Ramos (cell line): Measurements from ENCODE around the gene CADM3.

Experiments
- in situ Hi-C: fragments of 300-500 bp; cut with MboI; formaldehyde crosslinking; loops from one replicate; pipeline ENCODE4 v1.14.3; 2022; ENCODE audit warnings: low sequenced_read_pairs; ENCODE audit not compliant: unreplicated experiment

The CADM3 gene

DNA sequence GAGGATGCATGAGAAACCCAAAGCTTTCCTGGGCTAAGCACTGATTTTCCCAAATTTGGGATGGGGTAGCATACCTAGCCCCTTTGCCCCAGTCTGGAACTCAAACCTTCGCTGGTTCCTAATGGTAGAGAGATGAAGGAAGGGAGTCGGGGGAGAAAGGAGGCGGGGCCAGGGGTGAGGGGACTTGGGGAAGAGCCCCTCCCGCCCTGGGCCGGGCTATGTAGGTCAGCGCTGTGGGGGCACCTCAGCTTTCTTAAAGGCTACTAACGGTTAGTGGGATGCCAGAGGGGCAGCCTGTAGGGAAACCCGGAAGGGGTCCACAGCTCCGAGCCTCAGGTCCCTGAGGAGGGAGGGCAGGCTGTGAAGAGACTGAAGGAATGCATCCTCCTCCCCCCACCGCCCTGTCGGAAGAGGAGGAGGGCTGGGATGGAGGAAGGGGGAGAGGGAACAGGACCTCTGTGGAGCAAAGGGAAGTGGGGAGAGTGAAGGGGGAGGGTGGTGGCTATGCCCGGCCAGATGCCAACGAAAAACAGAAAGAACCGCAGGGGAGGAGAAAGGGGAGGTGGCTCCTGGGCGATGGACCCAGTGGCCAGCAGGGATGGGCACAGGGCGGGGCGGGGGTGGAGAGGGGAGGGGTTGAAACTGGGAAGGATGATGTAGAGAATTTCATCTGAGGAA lies 1.3 kb downstream of the CADM3 start:
- in situ Hi-C loops = no loop called here

DNA sequence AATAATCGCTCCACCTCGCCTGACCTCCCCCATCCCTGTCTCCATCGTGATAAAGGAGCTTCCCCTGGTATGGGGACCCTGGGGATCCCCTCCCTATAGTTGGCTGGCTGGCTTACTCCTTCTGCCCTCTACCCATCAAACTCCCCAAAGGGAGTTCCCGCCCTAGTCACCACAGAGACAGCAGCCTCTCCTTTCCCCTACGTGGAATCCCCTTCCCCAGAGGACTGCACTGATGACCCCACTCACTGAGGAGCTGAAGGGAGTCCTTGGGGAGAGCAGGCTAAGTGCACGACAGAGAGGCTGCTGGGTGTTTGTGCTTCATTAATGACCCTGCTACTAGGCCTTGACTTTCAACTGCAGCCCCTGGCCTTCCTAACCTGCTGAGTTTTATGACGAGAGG lies 1.9 kb downstream of the CADM3 start:
- in situ Hi-C loops = no loop called here

DNA sequence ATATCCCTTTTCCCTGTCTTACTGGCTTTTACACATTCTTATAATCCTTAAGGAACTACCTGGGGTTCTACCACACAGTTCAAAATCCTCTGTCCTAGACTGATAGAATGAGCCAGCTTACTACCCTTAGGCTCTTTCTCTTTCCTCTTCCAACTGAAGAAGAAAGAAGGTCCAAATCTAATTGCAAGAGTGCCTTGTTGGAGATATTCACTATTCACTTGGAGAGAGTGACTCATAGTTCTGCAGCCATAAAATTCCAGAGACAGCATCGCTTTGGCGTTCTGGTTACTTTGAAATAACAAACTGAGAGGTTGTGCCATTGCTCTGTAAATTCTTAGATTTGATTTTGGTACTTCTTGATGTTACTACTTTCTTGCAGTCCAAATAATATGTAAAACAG lies 4.2 kb downstream of the CADM3 start:
- in situ Hi-C loops = no loop called here

DNA sequence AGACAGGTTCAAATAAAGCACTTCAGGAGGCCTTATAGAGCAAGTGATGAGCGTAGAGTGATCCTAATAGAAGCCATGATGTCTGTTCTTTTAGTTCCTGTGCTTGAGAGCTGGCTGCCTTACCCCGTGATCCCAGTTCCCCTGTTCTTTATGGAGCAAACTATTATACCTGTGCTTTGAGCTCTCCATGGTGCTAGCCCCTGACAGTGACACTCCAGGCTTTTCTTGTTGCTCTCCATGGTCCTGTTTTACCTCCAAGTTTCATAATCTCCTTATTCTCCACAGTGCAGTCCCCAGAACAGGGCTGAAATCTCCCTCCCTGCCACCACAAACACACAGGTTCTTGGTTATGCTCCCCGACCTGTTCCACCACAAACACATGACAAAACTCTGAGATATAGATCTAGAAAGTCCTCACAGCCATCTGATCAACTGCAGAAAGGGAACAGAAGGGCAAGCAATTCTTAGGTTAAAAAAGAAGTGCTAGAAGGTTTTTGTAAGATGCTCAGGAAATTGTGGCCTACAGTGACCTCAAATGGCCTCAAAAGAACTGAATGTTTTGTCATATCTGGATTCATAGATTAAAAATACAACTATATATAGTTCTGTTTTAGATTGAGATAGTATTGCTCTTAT lies 6.0 kb downstream of the CADM3 start:
- in situ Hi-C loops = no loop called here

DNA sequence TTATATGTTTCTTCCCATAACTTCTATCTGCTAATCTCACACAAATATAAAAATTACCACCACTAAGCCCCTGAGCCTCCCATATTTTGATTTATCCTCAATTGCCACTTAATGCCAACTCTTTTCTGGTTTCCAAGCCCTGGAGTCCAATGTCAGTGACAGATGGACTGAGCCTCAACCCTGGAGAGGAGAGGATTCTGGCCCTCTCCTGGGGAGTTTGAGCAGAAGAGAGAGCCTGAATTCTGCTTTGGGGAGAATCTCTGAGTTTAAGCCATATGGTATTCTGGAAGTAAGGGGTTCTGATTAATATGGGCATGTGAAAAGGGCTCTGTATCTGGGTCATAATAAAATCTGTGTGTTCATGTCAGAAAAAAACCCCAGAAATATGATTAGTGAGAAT lies 8.5 kb downstream of the CADM3 start:
- in situ Hi-C loops = no loop called here

DNA sequence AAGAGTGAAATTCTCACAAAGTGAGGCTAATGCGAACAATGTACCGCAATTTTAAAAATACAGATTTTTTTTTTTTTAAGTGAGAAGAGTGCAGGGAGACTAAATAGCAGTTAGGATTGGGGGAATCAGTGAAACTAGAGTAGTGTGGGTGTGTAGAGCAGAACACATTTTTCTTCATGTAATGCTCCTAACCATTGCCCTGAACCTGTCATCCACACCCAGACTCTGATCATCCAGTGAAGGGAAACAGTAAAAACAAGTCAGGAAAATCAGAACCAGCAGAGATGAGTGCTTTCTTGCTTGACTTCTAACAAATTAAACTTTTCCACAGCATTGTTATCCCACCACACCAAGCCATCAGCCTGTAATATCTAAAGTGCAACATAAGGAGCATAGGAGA lies 9.1 kb downstream of the CADM3 start:
- in situ Hi-C loops = no loop called here

DNA sequence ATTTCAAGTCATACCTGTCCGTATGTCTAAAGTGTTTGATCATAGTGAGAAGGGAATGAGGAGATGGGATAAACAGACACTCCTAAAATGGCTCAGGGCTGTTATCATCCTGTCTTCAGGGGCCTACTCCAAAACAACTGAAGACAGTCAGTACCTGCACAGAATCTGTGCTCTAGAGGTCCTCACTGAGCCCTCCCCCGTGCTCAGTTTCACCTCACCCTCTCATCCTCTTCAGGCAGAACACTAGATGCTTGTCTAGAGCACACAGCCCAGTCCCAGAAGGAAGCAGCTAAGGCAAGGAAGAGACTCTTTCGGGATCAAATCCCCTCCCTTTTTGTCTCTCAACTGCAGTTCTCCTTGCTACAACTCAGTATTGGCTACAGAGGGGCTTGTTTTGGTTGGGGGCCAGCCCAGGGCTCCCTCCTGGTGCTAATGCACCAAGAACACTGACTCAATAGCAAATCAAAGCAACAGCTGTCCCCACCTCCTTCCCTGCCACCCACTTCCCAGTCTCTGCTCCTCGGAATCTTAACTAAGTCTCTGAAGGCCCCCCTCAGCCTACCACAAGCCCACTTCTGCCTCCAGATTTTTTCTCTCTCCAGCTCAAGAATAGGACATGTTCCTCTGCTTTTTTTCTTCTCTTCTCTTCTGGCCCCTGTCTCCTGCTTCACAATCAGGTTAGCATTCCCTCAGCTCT lies 10.1 kb downstream of the CADM3 start:
- in situ Hi-C loops = no loop called here

DNA sequence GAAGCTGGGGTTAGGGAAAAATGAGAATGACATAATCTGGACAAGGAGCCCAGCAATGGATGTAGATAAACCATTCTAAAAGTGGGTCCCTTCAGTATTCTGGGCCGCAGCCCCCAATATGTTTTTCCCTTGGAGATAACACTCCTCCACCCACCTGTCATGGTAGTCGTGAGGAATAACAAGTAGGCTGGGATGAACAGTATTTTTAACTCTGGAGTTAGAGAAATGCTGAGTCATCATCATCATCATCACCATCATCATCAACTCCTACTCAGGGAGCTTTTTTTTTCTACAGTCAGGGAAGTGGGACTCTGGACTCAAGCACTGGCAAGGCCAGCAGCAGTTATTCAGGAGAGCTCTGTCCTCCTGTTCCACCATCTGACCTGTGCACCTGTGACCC lies 12.8 kb downstream of the CADM3 start:
- in situ Hi-C loops = no loop called here

DNA sequence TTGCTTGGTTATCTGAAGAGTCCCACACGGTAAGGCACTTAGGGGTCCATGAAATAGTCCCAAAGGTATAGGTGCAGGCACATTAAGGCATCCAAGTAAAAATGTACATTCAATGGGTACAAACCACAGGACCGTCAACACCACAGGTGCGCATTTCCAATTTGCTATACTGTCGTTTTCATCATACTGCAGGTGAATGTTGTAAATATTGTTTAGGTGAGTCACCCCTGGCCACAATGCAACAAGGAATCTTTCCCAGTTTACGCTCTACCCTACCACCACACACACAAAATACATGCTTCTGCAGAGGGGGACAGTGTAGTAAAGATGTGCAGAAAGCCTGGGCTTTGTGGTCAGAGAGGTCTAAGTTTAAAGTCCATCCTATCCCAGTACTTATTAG lies 13.7 kb downstream of the CADM3 start:
- in situ Hi-C loops = no loop called here

DNA sequence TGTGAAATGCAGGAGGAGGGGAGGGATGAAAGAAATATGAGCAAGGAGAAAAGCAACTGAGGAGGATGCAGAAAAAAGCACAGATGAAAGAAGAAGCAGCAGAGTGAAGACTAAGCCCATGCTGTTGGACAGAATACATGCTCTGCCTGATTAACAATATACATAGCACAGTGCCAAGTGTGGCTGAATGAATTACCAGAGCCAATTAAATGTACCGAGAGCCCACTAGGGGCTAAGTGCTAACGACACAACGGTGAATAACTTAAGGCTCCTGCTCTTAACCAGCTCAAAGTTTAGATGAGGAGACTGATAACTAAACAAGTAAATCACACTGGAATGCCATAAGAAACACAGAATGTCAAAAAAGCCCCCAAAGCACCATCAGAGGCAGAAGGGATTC lies 15.6 kb downstream of the CADM3 start:
- in situ Hi-C loops = no loop called here

DNA sequence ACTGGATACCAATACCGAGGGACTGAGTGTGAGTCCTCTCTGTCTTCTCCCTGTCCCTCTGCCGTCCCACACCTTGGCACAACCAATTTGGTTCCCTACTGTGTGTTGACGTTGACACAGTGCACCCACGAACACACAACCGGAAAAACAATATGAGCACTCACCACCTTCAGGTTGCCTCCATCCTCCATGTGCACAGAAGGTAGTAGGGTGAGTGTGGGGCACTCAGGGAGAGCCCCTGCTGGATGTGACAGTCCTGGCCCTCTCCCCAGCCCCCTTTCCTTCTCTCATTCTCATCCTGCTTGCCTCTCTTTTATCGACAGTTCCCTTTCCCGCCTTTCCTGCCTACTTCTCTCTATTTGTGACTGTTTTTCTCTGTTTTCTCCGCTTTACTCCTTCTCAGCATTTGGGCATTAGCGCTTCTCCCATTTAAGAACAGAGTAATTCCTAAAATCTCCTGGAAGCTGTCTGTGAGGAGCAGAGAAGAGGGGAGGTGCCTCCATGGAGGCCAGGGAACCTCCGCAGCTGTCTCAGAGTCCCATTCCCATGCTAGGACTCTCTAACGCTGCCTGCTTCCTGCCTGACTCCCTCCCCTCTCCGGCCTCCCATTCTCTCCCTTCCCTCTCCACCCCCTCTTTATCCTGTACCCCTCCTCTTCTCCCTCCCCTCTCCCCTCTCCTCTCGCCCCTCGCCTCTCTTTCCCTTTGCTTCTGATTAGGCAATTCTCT lies 16.4 kb downstream of the CADM3 start:
- in situ Hi-C loops = no loop called here

DNA sequence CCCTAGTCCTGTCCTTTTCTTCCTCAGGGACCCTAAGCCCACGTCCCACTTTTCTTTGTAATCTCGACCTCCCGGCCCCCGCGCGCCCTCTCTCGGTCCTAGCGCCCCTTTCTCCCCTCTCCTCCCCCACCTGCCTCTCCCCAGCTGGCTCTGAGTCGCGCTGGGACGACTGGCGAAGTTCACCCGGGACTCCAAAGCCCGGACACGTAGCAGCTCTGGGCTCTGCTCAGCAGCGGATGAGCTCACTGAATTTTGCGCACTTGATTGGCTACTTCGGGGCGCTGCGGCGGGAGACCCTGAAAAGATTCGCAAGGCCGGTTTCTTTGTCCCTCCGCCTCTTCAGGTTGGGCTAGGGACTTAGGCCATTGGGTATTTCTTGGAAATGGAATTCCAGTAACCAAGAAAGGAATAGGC lies 17.0 kb downstream of the CADM3 start:
- in situ Hi-C loops = no loop called here

DNA sequence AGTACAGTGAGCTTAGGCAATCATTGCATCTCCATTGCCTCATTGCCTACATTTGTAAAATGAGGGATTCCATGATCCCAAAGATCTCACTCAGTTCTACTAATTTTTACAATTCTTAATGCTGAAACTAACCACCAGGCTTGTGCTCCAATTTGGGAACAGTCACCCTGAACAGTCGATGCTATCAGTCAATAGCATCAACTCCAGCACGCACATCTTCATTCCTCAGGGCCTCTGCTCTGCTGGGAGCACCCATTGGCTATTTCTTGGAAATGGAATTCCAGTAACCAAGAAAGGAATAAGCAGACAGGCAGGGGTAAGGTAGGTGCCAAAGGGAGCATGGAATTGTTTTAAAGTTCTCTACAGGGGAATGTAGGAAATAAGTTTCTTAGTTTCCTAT lies 19.0 kb downstream of the CADM3 start:
- in situ Hi-C loops = no loop called here

DNA sequence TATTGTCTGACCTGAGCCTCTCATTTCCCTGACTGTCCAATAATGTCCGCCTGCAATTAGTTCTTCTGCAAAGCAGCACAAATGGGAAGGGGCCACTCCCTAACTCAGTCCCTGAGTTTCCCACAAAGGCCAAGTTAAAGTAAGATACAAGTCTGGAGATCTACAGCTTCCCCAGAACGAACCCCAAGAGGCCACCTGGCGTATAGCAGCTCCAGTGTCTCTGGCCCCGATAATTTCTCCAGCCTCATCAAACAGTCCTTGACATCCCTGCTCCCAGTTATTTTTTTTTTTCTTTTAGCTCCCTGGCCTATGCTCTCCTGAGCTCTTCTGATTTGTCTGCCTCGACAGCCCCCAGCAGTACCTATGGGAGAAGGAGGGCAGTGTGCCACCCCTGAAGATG lies 25.1 kb downstream of the CADM3 start:
- in situ Hi-C loops = no loop called here

DNA sequence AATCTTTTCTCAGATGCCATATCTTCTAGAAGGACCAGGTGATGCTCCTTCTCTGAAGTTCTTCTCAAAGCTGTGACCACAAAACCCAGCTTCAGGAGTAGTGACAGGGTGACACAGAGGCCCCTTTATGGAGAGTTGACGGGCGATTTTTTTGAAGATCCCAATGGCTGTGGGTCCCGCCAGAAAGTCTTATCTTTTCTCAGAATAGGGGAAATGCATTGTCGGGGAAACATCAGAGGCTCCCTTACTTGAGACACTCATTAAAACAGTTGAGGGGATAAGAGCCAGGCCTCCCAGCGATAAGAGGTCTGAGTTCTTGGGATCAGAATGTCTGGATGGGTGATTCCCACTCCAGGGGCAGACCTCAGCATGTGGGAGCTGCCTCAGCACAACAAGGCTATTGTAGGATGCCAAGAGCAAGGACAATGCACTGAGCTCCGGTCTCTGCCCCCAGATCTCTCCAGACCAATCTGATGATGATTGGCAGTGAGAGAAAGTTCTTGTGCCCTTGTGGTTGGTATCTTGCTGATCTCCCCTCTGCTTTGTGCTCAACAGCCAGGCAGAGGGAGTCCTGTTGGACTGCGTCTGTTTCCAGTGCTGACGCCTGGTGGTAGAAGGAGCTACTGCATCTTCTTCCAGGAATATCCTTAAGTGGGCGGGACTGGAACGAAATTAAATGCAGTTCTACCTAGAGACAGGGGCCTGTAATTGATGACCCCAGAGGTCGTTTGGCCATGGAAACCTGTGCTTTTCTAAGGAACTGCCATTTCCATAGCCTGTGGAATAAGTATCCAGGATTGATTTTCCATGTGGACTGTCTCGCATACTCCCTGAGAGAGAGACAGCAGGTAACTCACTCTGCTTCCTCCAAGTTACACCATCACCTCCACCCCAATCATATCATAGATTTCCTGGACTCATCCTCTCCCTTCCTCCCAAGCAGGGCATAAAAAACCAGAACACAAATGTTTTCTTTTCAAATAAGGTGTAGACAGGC lies 26.4 kb downstream of the CADM3 start:
- in situ Hi-C loops = no loop called here

DNA sequence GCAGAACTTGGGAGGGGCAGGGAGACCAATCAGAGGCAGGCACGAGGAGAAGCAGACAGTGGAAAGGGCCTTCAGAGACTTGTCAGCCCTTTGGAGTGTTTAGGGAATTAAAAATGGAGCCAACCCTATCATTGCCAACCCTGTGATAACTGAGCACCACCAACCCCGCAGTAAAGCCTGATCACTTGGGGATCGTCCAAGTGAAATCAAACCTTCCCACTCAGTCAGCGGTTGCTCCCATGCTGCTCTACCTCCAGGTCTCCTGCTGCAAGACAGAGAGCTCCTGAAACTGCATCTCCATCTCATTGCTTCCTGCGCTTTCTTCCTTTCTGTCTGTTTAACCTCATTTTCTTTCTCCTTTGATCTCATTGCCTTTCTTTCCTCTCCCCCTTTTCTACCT lies 28.5 kb downstream of the CADM3 start:
- in situ Hi-C loops = no loop called here

DNA sequence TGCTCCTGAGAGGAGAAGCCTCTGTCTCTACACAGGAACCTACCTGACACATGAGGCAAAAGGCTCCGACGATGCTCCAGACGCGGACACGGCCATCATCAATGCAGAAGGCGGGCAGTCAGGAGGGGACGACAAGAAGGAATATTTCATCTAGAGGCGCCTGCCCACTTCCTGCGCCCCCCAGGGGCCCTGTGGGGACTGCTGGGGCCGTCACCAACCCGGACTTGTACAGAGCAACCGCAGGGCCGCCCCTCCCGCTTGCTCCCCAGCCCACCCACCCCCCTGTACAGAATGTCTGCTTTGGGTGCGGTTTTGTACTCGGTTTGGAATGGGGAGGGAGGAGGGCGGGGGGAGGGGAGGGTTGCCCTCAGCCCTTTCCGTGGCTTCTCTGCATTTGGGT lies 29.4 kb downstream of the CADM3 start:
- in situ Hi-C loops = no loop called here

DNA sequence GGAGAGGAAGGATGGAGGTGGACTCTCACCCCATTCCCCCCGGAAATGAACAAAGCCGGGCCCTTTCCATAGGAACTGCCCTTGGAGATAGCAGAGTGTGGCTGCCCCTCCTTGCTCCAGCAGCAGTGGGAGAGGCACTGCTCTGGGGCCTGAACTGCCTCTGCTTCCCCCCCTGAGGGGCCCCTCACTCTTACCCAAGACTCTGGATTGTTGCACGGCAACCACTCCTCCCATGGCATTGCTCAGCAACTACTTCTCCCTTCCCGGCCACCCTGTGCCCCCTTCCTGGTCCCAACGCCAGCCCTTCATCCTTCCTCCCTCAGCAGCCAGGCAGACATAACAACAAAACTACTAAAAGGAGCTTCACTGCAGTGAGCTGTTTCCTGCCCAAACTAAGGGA lies 30.2 kb downstream of the CADM3 start:
- in situ Hi-C loops = no loop called here

DNA sequence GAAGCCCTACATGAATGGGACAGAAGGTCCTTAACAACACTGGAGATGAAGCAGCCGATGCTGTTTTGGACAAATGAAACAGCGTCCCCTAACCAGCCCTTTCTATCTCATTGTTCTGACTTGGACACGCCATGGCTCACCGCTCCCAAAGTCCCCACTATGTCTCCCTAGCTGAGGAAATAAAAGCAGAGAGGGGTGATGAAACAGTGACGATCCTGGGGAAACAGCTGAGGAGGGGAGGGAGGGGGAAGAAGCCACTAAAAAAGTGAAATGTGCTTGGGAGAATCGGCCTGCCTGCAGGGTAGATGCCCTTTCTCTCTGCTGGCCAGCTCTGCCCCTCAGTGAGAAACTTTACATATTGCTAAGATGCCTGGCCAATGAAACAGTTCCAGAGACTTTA lies 32.2 kb downstream of the CADM3 start:
- in situ Hi-C loops = no loop called here
